D341Med (cell line): ENCODE results near the gene SFXN5.

Experiments used
- DNase-seq: peaks from one replicate; pipeline ENCODE4 v3.0.0; 2012; ENCODE audit warnings: low spot score

Gene SFXN5

DNA sequence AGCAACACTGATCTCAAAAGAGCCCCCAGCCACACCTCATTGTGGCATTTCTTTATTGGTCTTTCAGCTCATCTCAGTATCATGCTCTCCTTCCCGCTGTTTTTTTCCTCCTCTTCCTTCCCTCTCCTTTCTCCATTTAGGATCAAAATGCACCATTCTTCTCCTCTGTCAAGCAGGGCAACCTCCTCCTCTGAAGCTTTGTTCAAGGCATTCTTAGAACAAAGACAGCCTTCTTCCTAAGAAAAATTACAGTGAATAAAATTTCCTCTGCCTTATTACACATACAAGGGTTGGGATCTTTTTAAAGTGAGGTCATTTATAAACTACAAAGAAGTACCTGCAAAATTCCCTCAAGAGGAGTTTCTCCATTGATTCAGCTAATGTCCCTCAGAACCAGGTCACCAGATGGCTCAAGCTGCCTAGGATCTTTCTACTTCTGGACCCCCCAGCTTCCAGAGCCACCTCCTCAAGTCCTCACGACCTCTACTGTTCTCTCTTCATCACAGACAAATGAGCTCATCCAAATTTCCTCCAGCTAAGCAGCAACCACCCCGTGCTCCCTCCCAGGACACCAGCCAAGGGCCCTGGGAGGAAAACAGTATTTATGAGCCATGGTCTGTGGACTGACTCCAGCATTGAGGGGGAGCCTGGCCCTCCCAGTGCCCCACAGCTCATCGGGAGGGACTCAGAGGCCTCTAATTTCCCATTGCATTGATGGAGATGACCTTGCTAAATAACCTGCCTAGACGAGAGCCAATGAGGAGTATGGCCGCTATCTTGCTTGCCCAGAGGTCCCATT, 18.0 kb downstream of the SFXN5 start:
- no peak for DNase-seq

DNA sequence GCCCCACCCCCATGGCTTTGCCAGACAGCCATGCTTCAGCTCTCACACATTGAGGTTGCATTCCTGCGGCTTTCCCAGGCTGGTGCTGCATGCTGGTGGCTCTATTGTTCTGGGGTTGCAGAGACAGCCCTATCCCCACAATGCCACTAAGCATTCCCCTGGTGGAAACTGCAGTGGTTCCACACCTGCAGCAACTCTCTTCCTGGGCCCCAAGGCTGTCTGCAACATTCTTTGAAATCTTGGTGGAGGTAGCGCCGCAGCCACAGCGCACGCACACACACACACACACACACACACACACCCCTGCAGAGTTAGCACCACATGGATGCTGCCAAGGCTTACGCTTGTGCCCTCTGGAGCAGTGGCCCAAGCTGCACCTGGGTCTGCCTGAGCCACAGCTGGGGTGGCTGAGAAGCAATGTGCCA, 21.4 kb downstream of the SFXN5 start:
- DNase-seq, result no peak

DNA sequence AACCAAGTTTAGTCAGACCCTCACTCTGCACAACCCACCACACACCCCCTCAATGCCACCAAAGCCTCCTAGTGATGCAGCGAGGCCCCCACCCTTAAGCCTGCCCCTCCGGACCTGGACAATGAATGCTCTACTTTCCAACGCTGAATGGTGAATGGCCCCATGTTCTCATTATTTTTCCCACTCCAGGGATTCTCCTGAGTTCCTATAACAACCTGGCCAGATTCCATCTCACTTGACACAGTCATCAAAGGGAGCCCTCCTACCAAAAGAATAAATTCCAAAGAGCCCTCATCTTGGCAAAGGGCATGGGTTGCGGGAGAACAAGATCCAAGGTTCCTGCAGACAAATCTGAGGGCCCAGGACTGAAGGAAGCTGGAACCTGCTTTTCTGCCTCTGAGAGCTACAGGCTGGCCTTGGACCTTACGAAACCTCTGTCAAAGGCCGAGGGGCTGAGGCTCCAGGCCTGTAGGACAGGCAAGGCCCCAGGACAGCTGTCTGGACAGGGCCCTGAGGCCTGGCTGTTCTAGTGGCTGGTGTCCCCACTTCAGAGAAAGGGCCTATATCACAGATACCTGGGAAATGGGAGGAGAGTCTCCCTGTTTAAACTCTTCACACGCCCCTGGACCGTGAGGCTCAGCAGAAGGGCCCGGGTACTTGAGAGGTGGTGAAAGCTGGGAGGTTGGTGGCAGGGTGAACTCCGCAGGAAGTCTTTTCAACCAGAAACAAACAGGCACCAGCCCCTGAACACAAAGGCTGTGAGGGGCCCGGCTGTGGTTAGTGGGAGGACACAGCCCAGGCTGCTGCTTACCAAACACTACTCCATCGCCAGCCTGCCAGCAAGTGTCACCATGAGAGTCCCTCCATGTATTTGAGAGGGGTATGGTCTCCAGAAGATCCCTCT, 27.3 kb downstream of the SFXN5 start:
- DNase-seq, result no peak

DNA sequence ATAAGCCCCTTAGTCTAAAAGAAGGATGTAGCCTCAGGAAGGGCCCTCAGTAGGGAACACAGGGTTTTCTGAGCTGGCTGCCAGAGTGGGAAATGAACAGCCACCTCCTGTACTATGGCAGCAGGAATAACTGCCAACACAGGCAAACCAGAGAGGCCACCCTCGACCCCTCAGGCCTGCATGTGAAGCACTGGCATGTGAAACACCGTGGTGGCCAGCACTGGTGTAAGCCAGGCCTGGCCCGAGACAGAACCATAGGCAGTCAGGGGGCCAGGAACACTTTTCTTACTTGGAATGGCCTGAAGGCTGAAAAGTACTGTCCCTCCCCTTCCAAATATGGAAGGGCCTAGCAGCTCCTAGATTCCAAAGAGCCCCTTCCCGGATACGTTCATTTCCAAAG, 28.2 kb downstream of the SFXN5 start:
- DNase-seq, result no peak

DNA sequence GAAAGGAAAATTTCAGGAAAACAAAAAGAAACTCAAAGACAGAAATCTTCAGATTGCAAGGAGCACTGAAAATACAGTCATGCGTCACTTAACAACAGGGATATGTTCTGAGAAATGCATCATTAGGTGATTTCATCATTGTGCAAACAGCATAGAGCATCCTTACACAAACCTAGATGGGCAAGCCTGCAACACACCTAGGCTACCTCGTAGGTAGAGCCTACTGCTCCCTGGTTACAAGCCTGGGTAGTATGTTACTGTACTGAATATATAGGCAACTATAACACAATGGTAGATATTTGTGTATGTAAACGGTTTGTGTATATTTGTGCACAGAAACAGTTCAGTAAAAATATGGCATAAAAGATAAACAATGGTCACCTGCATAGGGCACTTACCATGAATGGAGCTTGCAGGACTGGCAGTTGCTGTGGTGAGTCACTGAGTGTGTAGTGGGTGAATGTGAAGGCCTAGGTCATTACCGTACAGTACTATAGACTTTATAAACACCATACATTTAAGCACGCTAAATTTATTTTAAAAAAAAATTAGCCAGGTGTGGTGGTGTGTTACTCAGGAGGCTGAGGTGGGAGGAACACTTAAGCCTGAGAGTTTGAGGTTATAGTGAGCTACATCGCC, 33.4 kb downstream of the SFXN5 start:
- DNase-seq, result no peak

DNA sequence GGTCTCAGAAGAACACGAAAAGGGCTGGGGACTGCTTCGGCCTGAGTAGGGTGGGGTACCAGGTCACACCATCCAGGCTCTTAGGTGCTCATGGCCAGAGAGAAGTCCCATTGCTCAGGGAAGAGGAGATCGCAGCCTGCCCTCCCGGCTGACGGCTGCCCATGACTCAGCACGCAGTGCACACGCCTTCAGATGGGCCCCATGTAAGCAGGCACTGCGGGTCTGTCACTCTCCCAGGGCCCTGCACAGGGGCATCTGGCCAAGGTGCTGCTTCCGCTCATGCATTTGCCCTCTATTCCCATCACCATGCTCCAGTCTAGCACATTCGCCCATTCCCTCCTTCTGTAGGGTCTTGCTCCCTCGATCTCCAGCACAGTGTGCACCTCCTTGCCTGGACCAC, 34.7 kb downstream of the SFXN5 start:
- DNase-seq, result no peak

DNA sequence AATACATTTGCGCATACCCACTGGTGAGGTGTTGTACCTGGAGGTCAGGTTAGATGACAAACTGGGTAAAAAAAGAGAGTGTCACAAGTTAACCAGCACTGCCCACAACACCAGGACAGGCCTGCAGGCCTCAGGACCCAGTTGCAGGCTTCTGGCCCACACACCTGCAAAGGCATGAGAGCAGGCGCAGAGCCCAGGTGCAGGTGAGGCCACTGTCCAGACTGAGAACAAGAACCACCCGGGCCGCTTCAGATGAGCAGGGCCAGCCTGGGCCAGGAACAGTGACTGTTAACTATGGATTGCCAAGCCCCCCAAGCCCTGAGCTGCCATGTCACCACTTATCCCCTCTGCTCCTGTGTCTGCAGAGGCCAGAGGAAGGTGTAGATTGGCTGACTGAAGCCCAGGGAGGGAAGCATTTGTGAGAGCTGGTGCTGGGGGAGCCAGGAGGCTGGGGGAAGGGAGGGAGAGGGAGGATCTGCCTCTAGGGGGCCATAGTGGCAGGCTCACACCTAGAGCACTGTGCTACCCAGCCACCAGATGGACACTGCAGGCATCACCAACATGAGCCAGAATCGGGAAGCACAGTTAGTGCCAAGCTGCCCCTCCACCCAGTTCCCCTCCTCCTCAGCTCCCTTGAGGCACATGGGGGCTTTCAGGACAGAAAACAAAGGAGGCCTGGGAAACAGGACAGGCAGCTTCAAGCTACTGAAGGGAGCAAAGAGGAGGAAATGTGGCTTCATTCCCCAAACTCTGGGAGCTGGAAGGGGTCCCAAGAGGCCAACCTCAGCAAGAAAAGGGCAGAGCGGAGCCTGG, 35.4 kb downstream of the SFXN5 start:
- DNase-seq, result no peak

DNA sequence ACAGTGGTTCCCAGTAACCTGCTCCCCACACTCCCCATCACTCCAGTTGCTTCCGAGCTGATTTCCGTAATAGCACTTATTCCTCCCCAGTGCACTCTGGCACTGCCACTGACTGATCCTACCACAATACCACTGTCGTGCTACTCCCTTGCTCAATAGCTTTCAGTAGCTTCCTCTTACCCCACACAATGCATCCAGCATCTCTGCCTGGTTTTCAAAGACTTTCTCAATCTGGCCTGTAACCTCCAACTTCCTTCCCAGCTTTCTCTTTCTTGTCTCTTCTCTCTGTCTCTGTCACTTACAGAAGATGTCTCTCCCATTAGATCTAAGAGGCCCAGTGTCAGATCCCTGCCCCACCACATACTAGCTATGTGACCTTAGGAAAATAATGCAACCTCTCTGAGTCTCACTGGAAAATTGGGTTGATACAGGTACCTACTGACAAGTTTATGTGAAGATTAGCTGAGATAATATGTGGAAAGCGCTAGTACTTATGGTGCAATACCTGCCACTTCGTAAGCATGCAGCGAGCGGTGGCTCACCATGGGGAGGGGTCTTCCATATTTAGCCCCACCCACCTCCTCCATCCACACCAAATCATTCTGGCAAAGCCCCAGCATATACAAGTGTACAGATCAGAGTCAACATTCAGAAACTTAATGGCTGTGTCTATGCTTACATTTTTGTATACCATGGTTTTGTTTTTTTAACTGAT, 36.7 kb downstream of the SFXN5 start:
- DNase-seq, result no peak

DNA sequence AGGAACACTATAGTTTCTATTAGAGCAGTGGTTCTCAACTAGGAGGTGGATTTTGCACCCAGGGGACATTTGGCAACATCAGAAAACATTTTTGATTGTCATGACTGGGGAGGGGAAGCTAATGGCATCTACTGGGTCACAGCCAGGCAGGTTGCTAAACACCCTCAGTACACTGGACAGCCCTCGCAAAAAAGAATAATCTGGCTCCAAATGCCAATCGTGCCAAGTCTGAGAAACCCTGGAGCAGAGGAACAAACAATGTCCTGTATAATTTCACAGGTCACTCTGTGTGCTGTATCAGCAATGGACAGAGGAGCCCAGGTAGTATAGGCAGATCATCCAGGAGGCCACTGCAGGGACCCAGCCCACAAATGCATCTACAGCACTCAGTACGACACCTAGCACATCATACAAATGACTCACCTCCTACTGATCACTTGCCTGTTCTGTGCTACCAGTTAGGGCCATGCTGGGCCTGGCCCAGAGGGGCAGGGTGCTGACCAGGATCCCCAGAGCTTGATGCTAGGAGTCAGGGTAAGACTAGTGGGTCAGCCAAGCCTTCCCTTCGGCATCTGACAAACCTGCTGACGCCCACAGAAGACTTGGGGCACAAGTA, 37.6 kb downstream of the SFXN5 start:
- DNase-seq, result no peak

DNA sequence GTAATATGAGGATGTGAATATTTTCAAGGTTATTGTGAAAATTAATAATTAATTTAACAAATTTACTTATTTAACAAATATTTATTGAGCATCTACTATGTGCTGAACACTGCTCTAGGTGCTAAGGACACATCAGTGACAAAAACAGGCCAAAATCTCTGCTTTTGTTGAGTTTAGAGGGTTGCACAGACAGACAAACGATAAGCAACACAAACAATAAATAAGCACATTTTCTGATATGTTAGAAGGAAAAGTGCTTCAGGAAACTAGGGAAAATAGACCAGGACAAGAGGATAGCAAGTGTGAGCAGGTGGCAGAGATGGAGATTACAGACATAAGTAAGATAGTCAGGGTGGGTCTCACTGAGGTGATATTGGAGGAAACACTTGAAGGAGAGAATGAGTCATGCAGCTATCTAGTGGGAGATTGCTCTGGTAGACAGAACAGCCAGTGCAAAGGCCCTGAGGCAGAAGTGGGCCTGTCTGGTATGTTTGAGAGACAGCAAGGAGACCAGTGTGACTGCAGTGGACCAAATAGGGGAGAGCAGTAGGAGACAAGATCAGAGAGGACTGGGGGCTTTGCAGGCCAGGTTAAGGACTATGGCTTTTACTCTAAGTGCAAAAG, 38.3 kb downstream of the SFXN5 start:
- no peak for DNase-seq

DNA sequence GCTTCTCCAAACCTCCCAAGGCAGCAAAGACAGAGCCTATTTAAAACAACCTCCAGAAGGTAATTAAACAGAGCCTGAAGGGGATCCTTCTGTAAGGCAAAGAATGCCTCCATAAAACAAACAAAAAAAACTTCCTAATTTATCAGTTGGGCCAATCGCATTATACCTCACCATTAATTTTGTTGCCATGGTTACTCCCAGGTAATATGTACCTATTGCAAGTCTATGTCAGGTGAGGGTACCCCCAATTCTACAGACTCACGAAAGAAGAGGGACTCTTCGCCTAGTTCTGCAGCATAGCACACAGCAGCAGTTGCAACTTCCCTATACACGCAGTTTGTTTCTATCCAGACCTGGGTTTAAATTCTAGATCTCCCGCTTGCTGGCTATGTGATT, 38.8 kb downstream of the SFXN5 start:
- no peak for DNase-seq

DNA sequence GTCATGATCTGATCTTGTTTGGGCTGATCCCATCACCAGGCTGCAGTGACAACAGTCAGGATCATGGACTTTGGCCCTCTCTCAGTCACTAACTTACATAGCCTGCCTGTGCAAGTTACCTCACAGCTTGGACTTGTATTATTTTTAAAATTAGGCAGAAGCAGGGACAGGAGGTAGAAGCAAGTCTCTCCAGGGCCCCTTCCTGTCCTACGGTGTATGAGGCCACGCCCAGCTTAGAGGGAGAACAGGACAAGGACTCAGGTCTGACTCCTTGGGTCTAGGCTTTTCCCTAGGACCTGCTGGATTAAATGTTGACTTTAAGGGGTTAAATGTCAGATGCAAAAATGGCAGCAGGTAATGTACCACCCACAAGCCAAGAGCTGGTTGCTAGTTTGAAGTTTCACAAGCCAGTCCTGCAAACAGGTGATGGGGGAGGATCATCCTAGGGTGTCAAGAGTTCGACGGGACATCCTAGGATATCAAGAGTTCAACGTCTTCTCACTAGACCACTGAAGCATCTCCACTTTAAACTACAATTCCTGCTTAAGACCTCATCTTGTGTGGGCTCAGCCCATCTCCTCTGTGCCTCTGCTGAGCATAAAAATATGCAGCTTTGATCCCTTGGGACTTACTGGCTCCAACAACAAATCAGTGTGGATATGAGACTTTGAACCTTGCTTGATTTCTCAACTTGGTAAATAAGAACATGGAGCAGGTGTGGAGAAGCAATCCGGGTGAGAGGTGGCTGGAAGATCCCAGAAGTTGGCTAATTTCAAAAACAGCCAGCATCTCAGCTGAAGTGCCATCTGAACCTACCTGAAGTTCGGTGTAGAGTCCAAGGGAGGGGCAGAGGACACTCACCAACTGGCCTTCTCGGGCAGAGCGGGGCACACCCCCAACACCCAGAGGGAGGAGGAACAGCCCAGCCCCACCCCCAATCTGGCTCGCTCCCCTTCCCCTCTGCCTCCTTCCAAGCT, 39.5 kb downstream of the SFXN5 start:
- no peak for DNase-seq

DNA sequence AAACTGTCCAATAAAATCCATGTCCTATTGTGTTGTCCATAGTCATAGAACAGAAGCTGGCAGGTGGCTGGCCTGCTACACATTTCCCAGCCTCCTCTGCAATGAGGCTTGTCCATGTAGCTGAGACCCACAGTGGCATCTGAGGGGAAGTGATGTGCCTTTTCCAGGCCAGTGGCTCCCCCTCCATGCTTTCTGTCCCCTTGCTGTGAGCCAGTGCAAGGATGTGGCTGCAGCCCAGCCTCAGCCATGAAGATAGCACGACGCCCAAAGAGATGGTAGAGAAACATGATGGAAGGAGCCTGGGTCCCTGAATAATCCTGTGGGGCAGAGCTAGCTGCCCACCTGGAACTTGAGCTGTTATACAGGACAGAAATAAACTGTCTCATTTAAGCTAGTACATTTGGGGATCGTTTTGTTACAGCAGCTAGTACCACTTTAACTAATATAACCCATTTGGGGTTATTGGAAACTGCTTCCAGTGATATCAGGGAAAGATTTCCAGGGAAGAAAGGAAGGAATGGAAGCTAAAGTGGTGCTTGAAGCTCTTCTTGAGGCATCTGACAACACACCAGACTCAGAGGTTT, 40.3 kb downstream of the SFXN5 start:
- DNase-seq, result no peak

DNA sequence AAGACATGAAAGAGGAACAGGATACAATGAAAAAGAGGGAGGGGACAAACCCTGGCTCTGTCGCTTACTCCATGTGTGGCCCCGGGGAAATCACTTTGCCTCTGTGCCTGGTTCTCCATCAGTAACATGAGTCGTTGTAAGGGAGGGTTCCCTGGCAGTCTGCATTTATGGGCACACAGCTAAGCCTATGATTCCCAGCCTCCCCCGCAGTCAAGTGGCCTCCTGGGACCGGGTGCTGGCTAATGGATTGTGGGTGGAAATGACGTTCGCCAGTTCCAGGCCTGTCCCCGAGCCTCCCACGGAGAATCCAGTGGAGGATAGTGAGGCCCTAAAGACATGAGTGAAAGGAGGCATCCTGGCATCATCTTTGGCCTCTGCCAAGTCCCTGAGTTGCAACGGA, 42.7 kb downstream of the SFXN5 start:
- DNase-seq, result peak; percentile 54

DNA sequence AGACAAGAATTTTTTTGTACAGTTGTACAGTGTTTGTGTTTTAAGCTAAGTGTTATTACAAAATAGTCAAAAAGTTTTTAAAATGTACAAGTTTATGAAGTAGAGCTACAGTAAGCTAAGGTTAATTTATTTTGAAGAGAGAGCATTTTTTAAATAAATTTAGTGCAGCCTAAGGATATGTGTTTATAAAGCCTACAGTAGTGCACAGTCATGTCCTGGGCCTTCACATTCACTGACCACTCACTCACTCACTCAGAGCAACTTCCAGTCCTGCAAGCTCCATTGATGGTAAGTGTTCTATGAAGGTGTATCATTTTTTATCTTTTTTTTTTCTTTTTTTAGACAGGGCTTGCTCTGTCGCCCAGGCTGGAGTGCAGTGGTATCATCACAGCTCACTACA, 44.2 kb downstream of the SFXN5 start:
- DNase-seq, result no peak

DNA sequence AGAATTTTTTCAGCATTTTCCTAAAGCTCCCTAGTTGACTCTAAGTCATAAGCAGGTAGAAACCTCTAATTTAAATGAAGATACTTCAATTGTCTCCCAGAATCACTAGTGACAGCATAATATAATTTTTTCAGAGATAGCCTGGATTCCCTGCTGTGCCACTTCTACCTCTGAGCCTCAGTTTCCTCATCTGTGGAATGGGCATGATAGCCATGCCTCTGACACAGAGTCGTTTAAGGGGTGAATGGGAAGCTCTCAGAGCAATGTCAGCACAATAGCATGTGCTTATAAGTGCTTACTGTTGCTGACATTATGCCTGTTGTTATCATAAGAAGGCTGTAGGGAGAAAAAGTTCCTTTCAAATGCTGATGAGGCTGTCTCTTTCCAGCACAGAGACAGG, 48.0 kb downstream of the SFXN5 start:
- no peak for DNase-seq

DNA sequence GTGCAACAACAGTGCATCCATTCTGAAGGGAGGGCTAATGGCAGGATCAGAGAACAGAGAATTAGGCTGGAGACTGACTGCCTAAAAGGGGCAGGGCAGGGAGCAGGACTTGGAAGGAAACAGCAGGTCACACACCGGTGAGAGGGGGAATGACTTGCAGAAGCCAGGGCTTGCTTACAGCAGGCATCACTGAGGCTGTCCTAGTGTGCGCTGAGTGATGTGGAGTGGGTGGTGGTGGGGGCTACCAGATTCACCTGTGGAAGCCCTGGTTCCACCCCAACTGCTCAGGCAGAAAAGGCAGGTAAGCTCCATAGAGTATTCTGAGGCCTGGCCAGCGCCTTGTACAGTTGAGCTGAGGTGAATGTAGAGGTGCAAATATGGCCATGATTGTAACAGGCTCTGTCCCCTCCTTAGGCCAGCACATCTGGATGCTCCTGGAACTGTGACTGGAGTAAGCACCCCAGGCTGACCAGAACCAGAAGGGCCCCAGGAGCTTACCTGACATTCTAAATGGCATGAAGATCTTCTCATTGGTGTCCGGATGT, 49.4 kb downstream of the SFXN5 start:
- DNase-seq, result no peak

DNA sequence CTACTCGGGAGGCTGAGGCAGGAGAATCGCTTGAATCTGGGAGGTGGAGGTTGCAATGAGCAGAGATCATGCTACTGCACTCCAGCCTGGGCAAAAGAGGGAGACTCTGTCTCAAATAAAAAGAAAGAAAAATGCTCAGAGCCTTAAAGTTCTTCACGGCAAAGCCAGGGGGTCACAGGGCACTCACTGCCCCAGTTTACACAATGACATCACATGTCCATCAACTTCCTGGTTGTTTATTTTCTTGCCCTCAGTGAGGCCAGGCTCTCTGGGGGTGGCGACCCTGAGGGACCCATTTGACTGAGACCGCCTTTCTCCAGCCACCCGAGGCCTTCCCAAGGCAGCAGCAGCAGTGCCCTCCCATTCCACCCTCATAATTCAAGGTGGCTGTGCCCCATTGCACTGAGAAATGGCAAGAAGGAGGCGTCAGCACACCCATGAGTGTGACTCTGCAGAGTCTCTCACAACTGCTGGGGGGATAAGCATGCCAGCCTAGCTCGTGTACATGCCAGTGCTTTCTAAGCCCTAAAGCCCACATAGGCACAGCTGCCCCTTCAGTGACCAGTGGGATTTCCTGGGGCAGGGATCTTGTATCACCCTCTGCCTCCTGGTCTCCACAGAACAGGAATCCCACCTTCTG, 50.0 kb downstream of the SFXN5 start:
- no peak for DNase-seq
